ENCODE results near the gene MCF2L.

Gene MCF2L

GRCh38 chr13:112952759-112953551, 16.1 kb upstream of the MCF2L start:
- ATAC-seq, result no peak
- no peak for TF ChIP-seq ZC3H10 (CRISPR knock-in tag; IDR thresholded peaks at IDR 0.05)

- ATAC-seq, result no peak
- no peak for TF ChIP-seq TOX (CRISPR knock-in tag; IDR thresholded peaks at IDR 0.05; ENCODE audit: borderline replicate concordance)
- TF ChIP-seq ESRRG (CRISPR knock-in tag; IDR thresholded peaks at IDR 0.05), result no peak
These were observed 15.2 kb upstream of the MCF2L start for GRCh38 chr13:112953591-112954487.

GRCh38 chr13:112954488-112955270, 14.3 kb upstream of the MCF2L start:
- no peak for TF ChIP-seq PPARA (CRISPR knock-in tag; IDR thresholded peaks at IDR 0.05; ENCODE audit: borderline replicate concordance)
- TF ChIP-seq ARNTL (CRISPR knock-in tag; IDR thresholded peaks at IDR 0.05; ENCODE audit: borderline replicate concordance, low read depth), result no peak
- no peak for TF ChIP-seq ZC3H10 (CRISPR knock-in tag; IDR thresholded peaks at IDR 0.05)
- no peak for TF ChIP-seq ZFP3 (CRISPR knock-in tag; IDR thresholded peaks at IDR 0.05)
- TF ChIP-seq ISL1 (CRISPR knock-in tag; IDR thresholded peaks at IDR 0.05), result no peak
- TF ChIP-seq OSR1 (CRISPR knock-in tag; IDR thresholded peaks at IDR 0.05), result no peak
- TF ChIP-seq ZNF565 (CRISPR knock-in tag; conservative IDR thresholded peaks at IDR 0.05; ENCODE audit: low read depth), result no peak
- TF ChIP-seq ESRRG (CRISPR knock-in tag; IDR thresholded peaks at IDR 0.05), result no peak
- TF ChIP-seq, protein P1, sequence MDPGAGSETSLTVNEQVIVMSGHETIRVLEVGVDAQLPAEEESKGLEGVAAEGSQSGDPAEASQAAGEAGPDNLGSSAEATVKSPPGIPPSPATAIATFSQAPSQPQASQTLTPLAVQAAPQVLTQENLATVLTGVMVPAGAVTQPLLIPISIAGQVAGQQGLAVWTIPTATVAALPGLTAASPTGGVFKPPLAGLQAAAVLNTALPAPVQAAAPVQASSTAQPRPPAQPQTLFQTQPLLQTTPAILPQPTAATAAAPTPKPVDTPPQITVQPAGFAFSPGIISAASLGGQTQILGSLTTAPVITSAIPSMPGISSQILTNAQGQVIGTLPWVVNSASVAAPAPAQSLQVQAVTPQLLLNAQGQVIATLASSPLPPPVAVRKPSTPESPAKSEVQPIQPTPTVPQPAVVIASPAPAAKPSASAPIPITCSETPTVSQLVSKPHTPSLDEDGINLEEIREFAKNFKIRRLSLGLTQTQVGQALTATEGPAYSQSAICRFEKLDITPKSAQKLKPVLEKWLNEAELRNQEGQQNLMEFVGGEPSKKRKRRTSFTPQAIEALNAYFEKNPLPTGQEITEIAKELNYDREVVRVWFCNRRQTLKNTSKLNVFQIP (CRISPR knock-in tag; IDR thresholded peaks at IDR 0.05; ENCODE audit: borderline replicate concordance, low read depth), result no peak
- no peak for TF ChIP-seq TCF4 (CRISPR knock-in tag; IDR thresholded peaks at IDR 0.05; ENCODE audit: borderline replicate concordance)
- TF ChIP-seq TOX (CRISPR knock-in tag; IDR thresholded peaks at IDR 0.05; ENCODE audit: borderline replicate concordance), result no peak
- no peak for TF ChIP-seq GLIS3 (CRISPR knock-in tag; IDR thresholded peaks at IDR 0.05)
- TF ChIP-seq, protein P2, sequence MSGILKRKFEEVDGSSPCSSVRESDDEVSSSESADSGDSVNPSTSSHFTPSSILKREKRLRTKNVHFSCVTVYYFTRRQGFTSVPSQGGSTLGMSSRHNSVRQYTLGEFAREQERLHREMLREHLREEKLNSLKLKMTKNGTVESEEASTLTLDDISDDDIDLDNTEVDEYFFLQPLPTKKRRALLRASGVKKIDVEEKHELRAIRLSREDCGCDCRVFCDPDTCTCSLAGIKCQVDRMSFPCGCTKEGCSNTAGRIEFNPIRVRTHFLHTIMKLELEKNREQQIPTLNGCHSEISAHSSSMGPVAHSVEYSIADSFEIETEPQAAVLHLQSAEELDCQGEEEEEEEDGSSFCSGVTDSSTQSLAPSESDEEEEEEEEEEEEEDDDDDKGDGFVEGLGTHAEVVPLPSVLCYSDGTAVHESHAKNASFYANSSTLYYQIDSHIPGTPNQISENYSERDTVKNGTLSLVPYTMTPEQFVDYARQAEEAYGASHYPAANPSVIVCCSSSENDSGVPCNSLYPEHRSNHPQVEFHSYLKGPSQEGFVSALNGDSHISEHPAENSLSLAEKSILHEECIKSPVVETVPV (CRISPR knock-in tag; IDR thresholded peaks at IDR 0.05), result no peak
- no peak for TF ChIP-seq BACH2 (CRISPR knock-in tag; IDR thresholded peaks at IDR 0.05; ENCODE audit: borderline replicate concordance)
- TF ChIP-seq, protein P3, sequence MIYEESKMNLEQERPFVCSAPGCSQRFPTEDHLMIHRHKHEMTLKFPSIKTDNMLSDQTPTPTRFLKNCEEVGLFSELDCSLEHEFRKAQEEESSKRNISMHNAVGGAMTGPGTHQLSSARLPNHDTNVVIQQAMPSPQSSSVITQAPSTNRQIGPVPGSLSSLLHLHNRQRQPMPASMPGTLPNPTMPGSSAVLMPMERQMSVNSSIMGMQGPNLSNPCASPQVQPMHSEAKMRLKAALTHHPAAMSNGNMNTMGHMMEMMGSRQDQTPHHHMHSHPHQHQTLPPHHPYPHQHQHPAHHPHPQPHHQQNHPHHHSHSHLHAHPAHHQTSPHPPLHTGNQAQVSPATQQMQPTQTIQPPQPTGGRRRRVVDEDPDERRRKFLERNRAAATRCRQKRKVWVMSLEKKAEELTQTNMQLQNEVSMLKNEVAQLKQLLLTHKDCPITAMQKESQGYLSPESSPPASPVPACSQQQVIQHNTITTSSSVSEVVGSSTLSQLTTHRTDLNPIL (CRISPR knock-in tag; IDR thresholded peaks at IDR 0.05; ENCODE audit: low read depth), result no peak
- no peak for TF ChIP-seq RARB (CRISPR knock-in tag; IDR thresholded peaks at IDR 0.05)
- TF ChIP-seq, protein P4, sequence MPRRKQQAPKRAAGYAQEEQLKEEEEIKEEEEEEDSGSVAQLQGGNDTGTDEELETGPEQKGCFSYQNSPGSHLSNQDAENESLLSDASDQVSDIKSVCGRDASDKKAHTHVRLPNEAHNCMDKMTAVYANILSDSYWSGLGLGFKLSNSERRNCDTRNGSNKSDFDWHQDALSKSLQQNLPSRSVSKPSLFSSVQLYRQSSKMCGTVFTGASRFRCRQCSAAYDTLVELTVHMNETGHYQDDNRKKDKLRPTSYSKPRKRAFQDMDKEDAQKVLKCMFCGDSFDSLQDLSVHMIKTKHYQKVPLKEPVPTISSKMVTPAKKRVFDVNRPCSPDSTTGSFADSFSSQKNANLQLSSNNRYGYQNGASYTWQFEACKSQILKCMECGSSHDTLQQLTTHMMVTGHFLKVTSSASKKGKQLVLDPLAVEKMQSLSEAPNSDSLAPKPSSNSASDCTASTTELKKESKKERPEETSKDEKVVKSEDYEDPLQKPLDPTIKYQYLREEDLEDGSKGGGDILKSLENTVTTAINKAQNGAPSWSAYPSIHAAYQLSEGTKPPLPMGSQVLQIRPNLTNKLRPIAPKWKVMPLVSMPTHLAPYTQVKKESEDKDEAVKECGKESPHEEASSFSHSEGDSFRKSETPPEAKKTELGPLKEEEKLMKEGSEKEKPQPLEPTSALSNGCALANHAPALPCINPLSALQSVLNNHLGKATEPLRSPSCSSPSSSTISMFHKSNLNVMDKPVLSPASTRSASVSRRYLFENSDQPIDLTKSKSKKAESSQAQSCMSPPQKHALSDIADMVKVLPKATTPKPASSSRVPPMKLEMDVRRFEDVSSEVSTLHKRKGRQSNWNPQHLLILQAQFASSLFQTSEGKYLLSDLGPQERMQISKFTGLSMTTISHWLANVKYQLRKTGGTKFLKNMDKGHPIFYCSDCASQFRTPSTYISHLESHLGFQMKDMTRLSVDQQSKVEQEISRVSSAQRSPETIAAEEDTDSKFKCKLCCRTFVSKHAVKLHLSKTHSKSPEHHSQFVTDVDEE (CRISPR knock-in tag; IDR thresholded peaks at IDR 0.05), result no peak
- TF ChIP-seq CSDC2 (CRISPR knock-in tag; IDR thresholded peaks at IDR 0.05), result no peak
- TF ChIP-seq ZNF8 (CRISPR knock-in tag; IDR thresholded peaks at IDR 0.05), result no peak
- TF ChIP-seq, protein P5, sequence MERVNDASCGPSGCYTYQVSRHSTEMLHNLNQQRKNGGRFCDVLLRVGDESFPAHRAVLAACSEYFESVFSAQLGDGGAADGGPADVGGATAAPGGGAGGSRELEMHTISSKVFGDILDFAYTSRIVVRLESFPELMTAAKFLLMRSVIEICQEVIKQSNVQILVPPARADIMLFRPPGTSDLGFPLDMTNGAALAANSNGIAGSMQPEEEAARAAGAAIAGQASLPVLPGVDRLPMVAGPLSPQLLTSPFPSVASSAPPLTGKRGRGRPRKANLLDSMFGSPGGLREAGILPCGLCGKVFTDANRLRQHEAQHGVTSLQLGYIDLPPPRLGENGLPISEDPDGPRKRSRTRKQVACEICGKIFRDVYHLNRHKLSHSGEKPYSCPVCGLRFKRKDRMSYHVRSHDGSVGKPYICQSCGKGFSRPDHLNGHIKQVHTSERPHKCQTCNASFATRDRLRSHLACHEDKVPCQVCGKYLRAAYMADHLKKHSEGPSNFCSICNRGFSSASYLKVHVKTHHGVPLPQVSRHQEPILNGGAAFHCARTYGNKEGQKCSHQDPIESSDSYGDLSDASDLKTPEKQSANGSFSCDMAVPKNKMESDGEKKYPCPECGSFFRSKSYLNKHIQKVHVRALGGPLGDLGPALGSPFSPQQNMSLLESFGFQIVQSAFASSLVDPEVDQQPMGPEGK (CRISPR knock-in tag; IDR thresholded peaks at IDR 0.05; ENCODE audit: borderline replicate concordance), result no peak
- ATAC-seq, result no peak
